ENCODE data around the gene NAALADL2. TPM values are rescaled to one million over a fixed set of nuclear protein-coding genes. Genes with fewer than 3 reads are reported as not detected.
"Not testable (repeated sequence)": the region's sequence is repeated elsewhere in the genome, so short reads cannot be mapped to it uniquely, and the experiment has no call there.

The NAALADL2 gene
- total RNA-seq, 1 donor = 1.3 TPM

DNA sequence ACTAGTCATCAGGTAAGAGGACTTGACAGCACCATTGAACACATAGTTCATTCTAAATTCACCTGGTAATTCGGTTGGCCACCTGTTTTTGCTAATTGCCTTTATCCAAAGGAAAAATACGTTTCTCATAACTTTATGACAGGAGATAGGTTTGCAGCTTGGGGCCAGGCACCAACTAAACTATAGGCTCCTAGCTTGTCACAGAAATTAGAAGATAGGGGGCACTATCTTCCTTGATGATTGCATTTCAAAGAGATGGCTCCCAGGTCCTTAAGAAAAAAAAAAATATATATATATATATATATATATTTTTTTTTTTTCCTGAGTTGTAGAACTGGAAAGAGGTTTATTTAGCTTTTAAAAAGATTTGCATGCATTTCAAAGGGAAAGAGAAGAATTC lies 563.6 kb downstream of the NAALADL2 start:
- Histone ChIP-seq H3K27me3 (ENCODE audit: insufficient read depth, low read length) (no peaks in the 10 kb centered on the region), H3K4me3 (ENCODE audit: low read length) (no peak overlapping the region), H3K4me1 (ENCODE audit: insufficient read depth, low read length) (no peaks in the 10 kb centered on the region), H3K9me3 (ENCODE audit: low read depth, low read length) (no peaks in the 10 kb centered on the region)

DNA sequence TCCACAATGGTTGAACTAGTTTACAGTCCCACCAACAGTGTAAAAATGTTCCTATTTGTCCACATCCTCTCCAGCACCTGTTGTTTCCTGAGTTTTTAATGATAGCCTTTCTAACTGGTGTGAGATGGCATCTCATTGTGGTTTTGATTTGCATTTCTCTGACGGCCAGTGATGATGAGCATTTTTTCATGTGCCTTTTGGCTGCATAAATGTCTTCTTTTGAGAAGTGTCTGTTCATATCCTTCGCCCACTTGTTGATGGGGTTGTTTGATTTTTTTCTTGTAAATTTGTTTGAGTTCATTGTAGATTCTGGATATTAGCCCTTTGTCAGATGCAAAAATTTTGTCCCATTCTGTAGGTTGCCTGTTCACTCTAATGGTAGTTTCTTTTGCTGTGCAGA lies 564.7 kb downstream of the NAALADL2 start:
- not testable (repeated sequence) for H3K9me3 ChIP-seq (ENCODE audit: low read depth, low read length); H3K4me1 ChIP-seq (ENCODE audit: insufficient read depth, low read length); H3K4me3 ChIP-seq (ENCODE audit: low read length); H3K27me3 ChIP-seq (ENCODE audit: insufficient read depth, low read length)

DNA sequence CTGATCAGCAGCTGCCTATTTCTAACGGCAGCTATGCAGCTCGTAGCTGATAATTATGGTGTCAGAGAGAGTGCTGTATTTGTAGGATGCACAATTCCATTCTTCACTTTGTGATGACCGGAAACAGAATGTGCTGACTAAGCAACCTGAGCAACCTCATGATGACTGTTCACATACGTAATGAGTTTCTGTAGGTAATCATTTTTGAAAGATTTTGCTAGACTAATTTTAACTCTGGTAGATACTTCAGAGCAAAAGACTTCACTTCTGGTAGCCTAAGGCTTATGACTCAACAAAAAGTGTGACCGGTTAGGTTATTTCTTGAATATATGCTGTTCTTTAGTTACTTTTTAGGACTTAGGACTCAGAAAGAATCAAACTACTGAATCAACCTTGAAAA lies 567.7 kb downstream of the NAALADL2 start:
- no peaks in the 10 kb centered on the region for H3K9me3 ChIP-seq (ENCODE audit: low read depth, low read length)
- no peaks in the 10 kb centered on the region for H3K27me3 ChIP-seq (ENCODE audit: insufficient read depth, low read length)
- no peak overlapping the region for H3K4me3 ChIP-seq (ENCODE audit: low read length)
- no peaks in the 10 kb centered on the region for H3K4me1 ChIP-seq (ENCODE audit: insufficient read depth, low read length)

DNA sequence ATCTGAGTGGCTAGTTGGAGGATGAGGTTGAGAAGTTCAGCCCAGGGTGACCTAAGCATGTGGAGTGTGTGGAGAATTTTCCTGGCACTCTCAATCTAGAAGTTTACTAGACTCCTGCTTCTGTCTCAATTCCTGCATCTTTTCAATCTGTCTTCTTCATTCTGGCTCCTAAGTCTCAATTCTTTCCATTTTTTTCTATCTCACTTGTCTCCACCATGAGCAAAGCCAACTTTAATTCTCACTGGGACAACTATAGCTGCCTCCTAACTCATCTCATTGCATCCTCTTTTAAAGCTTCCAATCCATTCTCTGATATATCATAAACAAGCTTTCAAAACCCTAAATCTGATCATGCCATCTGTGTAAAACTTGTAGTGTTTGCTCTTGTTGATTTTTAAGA lies 569.3 kb downstream of the NAALADL2 start:
- H3K4me3 ChIP-seq (ENCODE audit: low read length) = no peak overlapping the region
- H3K4me1 ChIP-seq (ENCODE audit: insufficient read depth, low read length) = no peaks in the 10 kb centered on the region
- H3K9me3 ChIP-seq (ENCODE audit: low read depth, low read length) = no peaks in the 10 kb centered on the region
- H3K27me3 ChIP-seq (ENCODE audit: insufficient read depth, low read length) = no peaks in the 10 kb centered on the region

DNA sequence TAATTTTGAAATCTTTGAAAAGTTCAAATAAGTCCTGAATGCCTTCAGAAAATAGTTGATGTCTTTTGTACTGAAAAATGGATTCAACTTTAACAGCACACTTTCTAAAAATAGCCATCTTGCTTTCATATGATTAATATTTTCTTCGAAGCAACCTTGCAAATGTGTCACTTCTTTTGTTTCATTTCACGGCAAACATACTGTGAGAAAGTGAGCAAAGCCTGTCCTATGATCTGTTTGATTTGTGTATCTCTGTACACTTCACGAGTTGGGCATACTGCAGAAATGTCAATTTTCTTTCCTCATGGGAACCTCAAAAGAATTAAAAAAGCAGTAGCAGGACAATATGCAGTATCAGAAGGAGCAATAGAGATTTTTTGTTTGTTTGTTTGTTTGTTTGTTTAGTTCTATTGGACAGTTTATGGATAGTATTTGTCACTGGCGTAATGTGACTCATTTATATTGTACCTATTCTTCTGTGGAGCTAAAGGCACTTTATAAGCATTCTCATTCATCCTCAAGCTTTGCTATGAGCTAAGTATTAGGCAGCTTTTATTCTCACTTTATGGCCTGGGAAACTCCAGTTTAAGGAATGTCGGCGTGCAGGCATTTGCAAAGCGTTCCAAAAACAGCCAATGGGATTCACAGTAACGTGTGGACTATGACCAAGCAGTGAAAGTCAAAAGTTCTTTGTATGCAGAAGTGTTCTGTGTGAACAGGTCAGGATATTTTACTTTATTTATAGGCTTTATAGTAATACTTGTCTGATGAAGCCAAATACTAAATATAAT lies 572.0 kb downstream of the NAALADL2 start:
- no peak overlapping the region for H3K4me3 ChIP-seq (ENCODE audit: low read length)
- H3K9me3 ChIP-seq (ENCODE audit: low read depth, low read length) = no peaks in the 10 kb centered on the region
- H3K4me1 ChIP-seq (ENCODE audit: insufficient read depth, low read length) = no peaks in the 10 kb centered on the region
- H3K27me3 ChIP-seq (ENCODE audit: insufficient read depth, low read length) = no peaks in the 10 kb centered on the region

DNA sequence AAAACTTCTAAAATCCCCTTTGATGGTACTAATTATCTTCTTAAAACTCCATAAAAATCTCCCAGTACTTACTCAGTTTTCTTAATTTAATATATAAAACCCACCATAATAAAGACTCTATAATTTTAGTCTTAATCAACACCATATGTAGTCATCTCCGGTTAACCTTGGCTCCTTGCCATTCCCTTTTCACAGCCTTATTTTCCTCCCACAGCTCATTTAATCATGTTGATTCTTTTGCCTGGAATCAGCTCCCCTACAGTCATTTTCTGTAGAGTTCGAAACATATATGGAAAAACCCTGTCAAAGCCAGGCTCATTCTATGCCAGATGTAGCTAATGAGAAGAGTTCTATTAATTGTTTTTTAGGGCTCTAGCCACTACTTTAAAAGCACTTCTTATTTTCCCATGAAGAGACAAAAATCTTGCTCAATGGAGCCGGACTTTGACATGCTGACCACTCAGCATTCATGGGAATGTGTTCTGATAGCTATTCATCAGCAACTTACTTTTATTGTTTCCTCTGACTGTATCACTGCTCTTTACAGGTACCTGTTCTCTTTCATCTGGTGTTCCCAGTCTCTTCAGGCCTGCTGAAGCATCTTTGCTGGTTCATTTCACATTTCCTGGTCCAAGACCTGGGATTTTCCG lies 573.4 kb downstream of the NAALADL2 start:
- Histone ChIP-seq H3K4me1 (ENCODE audit: insufficient read depth, low read length) (no peaks in the 10 kb centered on the region), H3K9me3 (ENCODE audit: low read depth, low read length) (no peaks in the 10 kb centered on the region), H3K27me3 (ENCODE audit: insufficient read depth, low read length) (no peaks in the 10 kb centered on the region), H3K4me3 (ENCODE audit: low read length) (no peak overlapping the region)

DNA sequence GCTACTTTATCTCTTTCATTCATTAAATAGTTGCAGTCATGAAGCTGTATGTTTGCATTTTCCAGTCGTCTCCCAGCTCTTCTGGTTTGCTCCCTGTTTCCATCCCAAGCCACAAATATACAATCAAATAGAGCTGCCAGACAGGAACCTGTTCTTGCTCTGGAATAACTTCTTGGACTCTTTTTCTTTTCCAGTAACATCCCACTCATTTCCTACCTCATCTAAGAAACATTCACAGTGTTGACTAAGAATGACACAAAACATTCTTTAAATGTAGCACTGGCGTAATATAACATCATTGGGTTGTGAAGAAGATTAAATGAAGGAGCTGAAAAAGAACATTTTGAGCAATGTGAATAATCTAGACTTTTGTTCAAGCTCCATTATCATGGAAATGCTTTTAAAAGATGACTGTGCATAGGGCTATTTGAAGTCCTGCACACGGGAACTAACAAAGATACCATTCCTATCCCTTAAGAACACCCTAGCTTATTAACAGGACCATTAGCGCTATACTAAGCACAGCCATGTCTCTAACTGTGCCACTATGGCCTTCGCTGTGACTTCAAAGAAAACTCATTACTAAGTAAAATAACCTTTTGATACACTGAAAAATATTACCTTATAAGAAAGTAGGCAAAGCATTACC lies 574.0 kb downstream of the NAALADL2 start:
- no peak overlapping the region for H3K4me3 ChIP-seq (ENCODE audit: low read length)

DNA sequence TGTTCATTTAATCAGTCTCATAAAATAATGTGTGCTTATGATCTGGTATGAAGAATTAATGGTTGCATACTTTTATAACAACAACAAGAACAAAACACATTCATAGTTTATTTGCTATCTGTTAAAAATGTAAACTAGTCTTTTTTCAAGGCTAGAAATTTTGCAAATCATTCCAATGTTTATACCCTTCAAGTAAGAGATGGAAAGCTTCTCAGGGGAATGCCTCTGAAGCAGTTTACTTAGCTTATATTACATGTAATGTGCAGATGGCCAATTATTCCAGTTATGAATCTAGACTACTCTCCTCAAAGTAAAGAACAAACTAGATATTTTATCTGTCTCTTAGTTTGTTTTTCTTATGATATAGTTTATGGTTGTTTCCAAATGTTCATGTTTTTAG lies 575.4 kb downstream of the NAALADL2 start:
- no peaks in the 10 kb centered on the region for H3K9me3 ChIP-seq (ENCODE audit: low read depth, low read length)
- H3K4me1 ChIP-seq (ENCODE audit: insufficient read depth, low read length) = no peaks in the 10 kb centered on the region
- no peak overlapping the region for H3K4me3 ChIP-seq (ENCODE audit: low read length)
- no peaks in the 10 kb centered on the region for H3K27me3 ChIP-seq (ENCODE audit: insufficient read depth, low read length)

More for the DNA sequence above, 574.0 kb downstream of the NAALADL2 start:
- H3K27me3 ChIP-seq (ENCODE audit: insufficient read depth, low read length) = no peaks in the 10 kb centered on the region
- H3K9me3 ChIP-seq (ENCODE audit: low read depth, low read length) = no peaks in the 10 kb centered on the region
- no peaks in the 10 kb centered on the region for H3K4me1 ChIP-seq (ENCODE audit: insufficient read depth, low read length)

DNA sequence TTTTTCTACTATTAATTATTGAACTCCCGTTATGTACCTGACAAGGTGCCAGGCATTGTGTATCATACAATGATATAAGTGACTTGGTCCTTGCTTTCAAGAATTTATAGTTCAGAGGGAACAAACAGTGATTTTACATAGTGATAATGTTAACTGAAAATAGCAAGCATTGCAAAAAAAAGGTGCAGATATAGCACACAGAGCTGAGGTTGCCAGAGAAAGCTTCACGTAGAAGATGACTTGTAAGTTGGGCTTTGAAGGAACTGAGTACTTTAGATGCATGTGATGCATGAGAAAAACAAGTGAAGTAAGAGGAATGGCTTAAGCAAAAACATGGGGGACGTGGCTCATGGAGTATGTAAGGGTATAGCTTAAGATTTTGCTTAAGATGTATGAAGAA lies 584.5 kb downstream of the NAALADL2 start:
- Histone ChIP-seq H3K4me1 (ENCODE audit: insufficient read depth, low read length) (no peaks in the 10 kb centered on the region), H3K4me3 (ENCODE audit: low read length) (no peak overlapping the region), H3K27me3 (ENCODE audit: insufficient read depth, low read length) (no peaks in the 10 kb centered on the region), H3K9me3 (ENCODE audit: low read depth, low read length) (no peaks in the 10 kb centered on the region)

DNA sequence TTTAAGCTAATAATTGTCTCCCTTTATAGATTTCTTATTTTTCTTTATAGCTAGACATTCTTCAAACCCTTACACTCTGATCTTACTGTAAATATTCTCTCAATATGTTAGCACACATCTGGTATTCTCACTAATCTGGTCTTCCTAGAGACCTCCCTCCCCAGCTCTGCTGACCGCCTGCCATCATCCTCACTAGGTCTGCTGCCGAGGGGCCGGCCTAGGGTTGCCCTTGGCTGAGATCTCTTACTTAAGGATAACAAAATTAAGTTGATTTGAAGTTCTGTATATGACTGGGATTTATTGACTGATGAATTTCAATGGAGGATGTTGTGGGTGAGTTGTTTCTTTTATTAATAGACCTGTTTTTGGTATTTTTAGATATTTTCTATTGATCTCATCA lies 586.6 kb downstream of the NAALADL2 start:
- no peaks in the 10 kb centered on the region for H3K9me3 ChIP-seq (ENCODE audit: low read depth, low read length)
- H3K4me1 ChIP-seq (ENCODE audit: insufficient read depth, low read length) = no peaks in the 10 kb centered on the region
- H3K4me3 ChIP-seq (ENCODE audit: low read length) = no peak overlapping the region
- no peaks in the 10 kb centered on the region for H3K27me3 ChIP-seq (ENCODE audit: insufficient read depth, low read length)

DNA sequence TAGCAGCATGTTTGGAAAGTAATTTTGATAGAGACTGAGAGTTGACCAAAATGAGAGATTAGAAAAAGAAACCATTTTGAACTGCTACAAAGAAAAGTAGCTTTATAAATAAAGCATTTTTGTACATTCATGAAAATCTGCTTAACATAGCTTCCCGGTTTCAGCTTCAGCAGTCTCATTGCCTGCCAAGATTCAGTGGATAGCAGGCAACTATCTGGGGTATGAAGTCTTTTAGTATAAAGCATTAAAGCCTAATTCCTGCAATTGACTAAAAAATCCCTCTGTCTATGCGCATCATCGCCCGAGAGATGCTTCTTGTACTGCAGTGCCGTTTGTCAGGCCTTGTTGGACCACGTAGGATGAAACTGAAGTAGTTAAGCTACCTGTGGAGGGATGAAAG lies 588.4 kb downstream of the NAALADL2 start:
- H3K27me3 ChIP-seq (ENCODE audit: insufficient read depth, low read length) = no peaks in the 10 kb centered on the region
- no peak overlapping the region for H3K4me3 ChIP-seq (ENCODE audit: low read length)
- H3K4me1 ChIP-seq (ENCODE audit: insufficient read depth, low read length) = no peaks in the 10 kb centered on the region
- H3K9me3 ChIP-seq (ENCODE audit: low read depth, low read length) = no peaks in the 10 kb centered on the region

DNA sequence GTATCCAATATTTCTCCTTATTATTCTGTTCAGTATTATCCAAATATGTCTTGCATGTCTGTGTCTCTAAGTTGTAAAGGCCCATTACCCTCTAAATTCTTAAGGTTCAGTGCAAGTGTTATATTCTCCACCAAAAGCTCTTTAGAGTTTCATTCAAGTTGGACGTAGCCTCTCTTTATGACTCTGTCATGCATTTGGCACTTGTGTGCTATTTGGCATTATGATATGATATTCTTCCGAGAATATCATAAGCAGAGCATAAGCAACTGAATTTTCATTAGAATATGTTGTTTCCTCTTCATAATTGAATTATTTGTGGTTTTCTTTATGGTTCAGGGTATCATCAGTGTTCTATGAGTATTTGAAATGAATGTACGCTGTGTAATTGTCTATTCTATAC lies 594.2 kb downstream of the NAALADL2 start:
- no peak overlapping the region for H3K4me3 ChIP-seq (ENCODE audit: low read length)
- H3K27me3 ChIP-seq (ENCODE audit: insufficient read depth, low read length) = no peaks in the 10 kb centered on the region
- no peaks in the 10 kb centered on the region for H3K4me1 ChIP-seq (ENCODE audit: insufficient read depth, low read length)
- H3K9me3 ChIP-seq (ENCODE audit: low read depth, low read length) = peaks cover 12% of the 10 kb centered on the region

DNA sequence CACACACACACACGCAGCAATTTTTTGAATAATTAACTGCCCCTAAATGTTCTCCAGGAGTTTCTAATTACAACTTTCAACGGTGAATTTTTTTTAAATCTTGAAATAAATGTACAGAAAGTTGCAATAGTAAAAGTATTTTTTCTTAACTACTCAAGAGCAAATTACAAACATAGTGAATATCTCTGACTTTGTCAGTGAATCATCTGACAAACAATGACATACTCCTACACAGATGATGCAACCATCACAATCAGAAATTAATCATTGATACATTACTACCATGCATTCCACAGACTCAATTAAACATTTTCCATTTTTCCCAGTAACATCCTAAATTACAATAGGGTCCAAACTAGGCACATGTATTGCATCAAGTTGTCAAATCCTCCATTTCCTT lies 597.3 kb downstream of the NAALADL2 start:
- no peak overlapping the region for H3K4me3 ChIP-seq (ENCODE audit: low read length)
- no peaks in the 10 kb centered on the region for H3K4me1 ChIP-seq (ENCODE audit: insufficient read depth, low read length)
- peaks cover 12% of the 10 kb centered on the region for H3K9me3 ChIP-seq (ENCODE audit: low read depth, low read length)
- no peaks in the 10 kb centered on the region for H3K27me3 ChIP-seq (ENCODE audit: insufficient read depth, low read length)

DNA sequence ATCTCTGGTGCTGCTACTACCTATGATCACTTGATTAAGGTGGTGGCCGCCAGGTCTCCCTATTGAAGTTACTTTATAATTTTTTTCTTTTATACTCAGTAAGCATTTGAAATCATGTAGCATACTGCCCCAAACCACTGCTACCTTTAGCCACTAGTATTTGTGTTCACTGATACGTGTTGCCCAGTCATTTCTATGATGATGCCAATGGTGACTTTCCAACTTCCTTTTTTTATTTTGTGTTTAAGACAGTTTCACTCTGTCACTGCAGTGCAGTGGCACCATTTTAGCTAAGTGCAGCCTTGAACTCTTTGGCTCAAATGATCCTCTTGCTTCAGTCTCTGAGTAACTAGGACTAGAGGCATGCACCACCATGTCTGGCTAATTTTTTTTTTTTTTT lies 598.2 kb downstream of the NAALADL2 start:
- Histone ChIP-seq H3K27me3 (ENCODE audit: insufficient read depth, low read length) (no peaks in the 10 kb centered on the region), H3K9me3 (ENCODE audit: low read depth, low read length) (peaks cover 12% of the 10 kb centered on the region), H3K4me3 (ENCODE audit: low read length) (no peak overlapping the region), H3K4me1 (ENCODE audit: insufficient read depth, low read length) (no peaks in the 10 kb centered on the region)

DNA sequence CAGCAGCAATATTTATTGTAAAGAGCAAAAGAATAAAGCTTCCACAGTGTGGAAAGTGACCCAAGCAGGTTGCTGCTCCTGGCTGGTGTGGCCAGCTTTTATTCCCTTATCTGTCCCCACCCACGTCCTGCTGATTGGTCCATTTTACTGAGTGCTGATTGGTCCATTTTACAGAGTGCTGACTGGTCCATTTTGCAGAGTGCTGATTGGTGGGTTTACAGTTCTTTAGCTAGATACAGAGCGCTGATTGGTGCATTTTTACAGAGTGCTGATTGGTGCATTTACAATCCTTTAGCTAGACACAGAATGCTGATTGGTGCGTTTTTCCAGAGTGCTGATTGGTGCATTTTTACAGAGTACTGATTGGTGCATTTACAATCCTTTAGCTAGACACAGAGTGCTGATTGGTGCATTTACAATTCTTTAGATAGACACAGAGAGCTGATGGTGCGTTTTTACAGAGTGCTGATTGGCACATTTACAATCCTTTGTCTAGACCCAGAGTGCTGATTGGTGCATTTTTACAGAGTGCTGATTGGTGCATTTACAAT lies 601.8 kb downstream of the NAALADL2 start:
- H3K27me3 ChIP-seq (ENCODE audit: insufficient read depth, low read length); H3K4me1 ChIP-seq (ENCODE audit: insufficient read depth, low read length); H3K4me3 ChIP-seq (ENCODE audit: low read length); H3K9me3 ChIP-seq (ENCODE audit: low read depth, low read length): not testable (repeated sequence)

All from mononuclear cell (primary cell).